H9 (cell line): ENCODE results near the gene NOXA1. TPM values are rescaled to one million over a fixed set of nuclear protein-coding genes. Genes with fewer than 3 reads are reported as not detected.

ENCODE experiments used
- DNase-seq: peaks from one replicate; pipeline ENCODE4 v3.0.0-alpha.2; 2017
- H2AFZ ChIP-seq: one replicate; pipeline ENCODE4 v1.6.1; 2013; ENCODE audit warnings: mild to moderate bottlenecking, low read length, control low read depth, moderate library complexity
- H2AK5ac ChIP-seq: 2 replicates; pipeline ENCODE4 v1.6.1; 2013; ENCODE audit warnings: low read length, control low read depth, mixed read lengths; ENCODE audit not compliant: insufficient read length
- H2BK120ac ChIP-seq: one replicate; pipeline ENCODE4 v1.6.1; 2013; ENCODE audit warnings: low read depth, mild to moderate bottlenecking, low read length, control low read depth, inconsistent platforms; ENCODE audit not compliant: poor library complexity, severe bottlenecking
- H2BK12ac ChIP-seq: 2 replicates; pipeline ENCODE4 v1.6.1; 2013; ENCODE audit warnings: low read length, control low read depth, mixed read lengths, low read depth; ENCODE audit not compliant: insufficient read length
- H2BK15ac ChIP-seq: 2 replicates; pipeline ENCODE4 v1.6.1; 2013; ENCODE audit warnings: low read depth, low read length, control low read depth
- H2BK20ac ChIP-seq: one replicate; pipeline ENCODE4 v1.6.1; 2013; ENCODE audit warnings: low read depth, mild to moderate bottlenecking, low read length, control low read depth, inconsistent platforms; ENCODE audit not compliant: poor library complexity, severe bottlenecking
- H2BK5ac ChIP-seq: 2 replicates; pipeline ENCODE4 v1.6.1; 2013; ENCODE audit warnings: low read length, control low read depth, mixed read lengths; ENCODE audit not compliant: insufficient read length
- H3K14ac ChIP-seq: 2 replicates; pipeline ENCODE4 v1.6.1; 2013; ENCODE audit warnings: low read length, control low read depth; ENCODE audit not compliant: insufficient read depth
- H3K18ac ChIP-seq: 2 replicates; pipeline ENCODE4 v1.6.1; 2013; ENCODE audit warnings: low read depth, mild to moderate bottlenecking, mixed read lengths, low read length, control low read depth; ENCODE audit not compliant: insufficient read length
- H3K23ac ChIP-seq: 2 replicates; pipeline ENCODE4 v1.6.1; 2013; ENCODE audit warnings: low read length, control low read depth, mixed read lengths, low read depth; ENCODE audit not compliant: insufficient read length
- H3K23me2 ChIP-seq: 2 replicates; pipeline ENCODE4 v1.6.1; 2013; ENCODE audit warnings: low read depth, mild to moderate bottlenecking, mixed read lengths, low read length, control low read depth; ENCODE audit not compliant: insufficient read length, poor library complexity, severe bottlenecking
- H3K27ac ChIP-seq: 2 replicates; pipeline ENCODE4 v1.5.1; 2013; ENCODE audit warnings: low read length, control low read depth, mixed read lengths, low read depth; ENCODE audit not compliant: insufficient read length
- H3K27me3 ChIP-seq: 2 replicates; pipeline ENCODE4 v1.6.1; 2013; ENCODE audit warnings: low read length, control low read depth, inconsistent platforms; ENCODE audit not compliant: insufficient read depth
- H3K4ac ChIP-seq: 2 replicates; pipeline ENCODE4 v1.6.1; 2013; ENCODE audit warnings: low read depth, mild to moderate bottlenecking, control low read depth, inconsistent platforms, low read length, moderate library complexity
- H3K4me1 ChIP-seq: 2 replicates; pipeline ENCODE4 v1.6.1; 2013; ENCODE audit warnings: low read length, control low read depth, inconsistent platforms; ENCODE audit not compliant: insufficient read depth
- H3K4me2 ChIP-seq: 2 replicates; pipeline ENCODE4 v1.6.1; 2013; ENCODE audit warnings: low read length, control low read depth, mixed read lengths; ENCODE audit not compliant: insufficient read length, insufficient read depth
- H3K56ac ChIP-seq: 2 replicates; pipeline ENCODE4 v1.6.1; 2013; ENCODE audit warnings: low read depth, mild to moderate bottlenecking, mixed read lengths, low read length, control low read depth; ENCODE audit not compliant: insufficient read length
- H3K79me1 ChIP-seq: 2 replicates; pipeline ENCODE4 v1.6.1; 2013; ENCODE audit warnings: low read depth, mild to moderate bottlenecking, moderate library complexity, low read length, control low read depth, inconsistent platforms; ENCODE audit not compliant: insufficient read depth, poor library complexity, severe bottlenecking
- H3K79me2 ChIP-seq: 2 replicates; pipeline ENCODE4 v1.6.1; 2013; ENCODE audit warnings: low read length, control low read depth, inconsistent platforms; ENCODE audit not compliant: insufficient read depth
- H3K9ac ChIP-seq: 2 replicates; pipeline ENCODE4 v1.6.1; 2013; ENCODE audit warnings: low read length, control low read depth, mixed read lengths; ENCODE audit not compliant: insufficient read length; ENCODE audit errors: extremely low read depth
- H3K9me3 ChIP-seq: one replicate; pipeline ENCODE4 v1.6.1; 2013; ENCODE audit warnings: low read depth, low read length, inconsistent platforms; ENCODE audit not compliant: control insufficient read depth
- H3T11ph ChIP-seq: one replicate; pipeline ENCODE4 v1.6.1; 2013; ENCODE audit warnings: mild to moderate bottlenecking, low read length, control low read depth, inconsistent platforms
- H4K20me1 ChIP-seq: one replicate; pipeline ENCODE4 v1.6.1; 2013; ENCODE audit not compliant: control insufficient read depth, insufficient read length, insufficient read depth
- H4K5ac ChIP-seq: 2 replicates; pipeline ENCODE4 v1.6.1; 2013; ENCODE audit warnings: low read depth, mild to moderate bottlenecking, mixed read lengths, low read length, control low read depth; ENCODE audit not compliant: insufficient read length
- H4K8ac ChIP-seq: replicated peaks from 2 replicates; pipeline ENCODE4 v1.6.1; 2013; ENCODE audit warnings: low read length, control low read depth, mixed read lengths, low read depth; ENCODE audit not compliant: insufficient read length
- H4K91ac ChIP-seq: 2 replicates; pipeline ENCODE4 v1.6.1; 2013; ENCODE audit warnings: low read depth, mild to moderate bottlenecking, moderate library complexity, mixed read lengths, low read length, control low read depth; ENCODE audit not compliant: insufficient read length
- H3K27ac Mint-ChIP-seq, 3 experiments: 2 replicates in 2 of 3; 3 replicates in 1 of 3; pipeline ENCODE4 v1.8.0; 2020 to 2021; ENCODE audit warnings: mixed read lengths in 3 of 3, mild to moderate bottlenecking in 1 of 3, moderate library complexity in 1 of 3
- H3K27me3 Mint-ChIP-seq: 2 replicates; pipeline ENCODE4 v1.8.0; 2021; ENCODE audit warnings: low read depth, mild to moderate bottlenecking, moderate library complexity, mixed read lengths
- H3K36me3 Mint-ChIP-seq, 3 experiments: 2 replicates in 2 of 3; 3 replicates in 1 of 3; pipeline ENCODE4 v1.8.0; 2020 to 2021; ENCODE audit warnings: low read depth in 3 of 3, mixed read lengths in 3 of 3; ENCODE audit not compliant: insufficient read depth in 1 of 3
- H3K4me1 Mint-ChIP-seq, 2 experiments: 2 replicates each; pipeline ENCODE4 v1.8.0; 2020; ENCODE audit warnings: mixed read lengths in 2 of 2
- H3K4me3 Mint-ChIP-seq, 2 experiments: 2 replicates in 1 of 2; 3 replicates in 1 of 2; pipeline ENCODE4 v1.8.0; 2020 to 2021; ENCODE audit warnings: mild to moderate bottlenecking in 2 of 2, mixed read lengths in 2 of 2, moderate library complexity in 1 of 2
- H3K9me3 Mint-ChIP-seq, 2 experiments: 2 replicates in 1 of 2; 3 replicates in 1 of 2; pipeline ENCODE4 v1.8.0; 2020; ENCODE audit warnings: mild to moderate bottlenecking in 2 of 2, mixed read lengths in 2 of 2, moderate library complexity in 1 of 2
- CTCF ChIP-seq: fragments of 200-600 bp; sonication (generic); conservative IDR thresholded peaks from 3 replicates; pipeline ENCODE4 v1.8.0; 2021; ENCODE audit warnings: antibody characterized with exemption, mild to moderate bottlenecking
- WGBS: extraction: QIAGEN DNeasy Blood & Tissue Kit; methylation state at CpG from one replicate; pipeline ENCODE4 v1.1.7; 2013; ENCODE audit warnings: missing lambda C conversion rate, low lambda C conversion rate, mixed read lengths; ENCODE audit not compliant: insufficient read length; ENCODE audit errors: extremely low coverage; 5-methylcytosine and 5-hydroxymethylcytosine counted together
- total RNA-seq: library from RNA; stranded (reverse); gene quantifications from 2 replicates; pipeline ENCODE4 v1.2.1, GENCODE V29; 2021

The NOXA1 gene
- total RNA-seq, 1 experiment from 2014 or later, result 2.0 TPM

- Histone ChIP-seq H4K8ac (no peak overlapping the region), H2BK120ac (no peak overlapping the region), H3T11ph (no peak overlapping the region), H3K56ac (no peak overlapping the region), H3K23me2 (no peaks in the 10 kb centered on the region), H2BK20ac (no peak overlapping the region), H2BK15ac (no peak overlapping the region), H3K9ac (no peak overlapping the region), H3K4me2 (no peak overlapping the region), H4K5ac (no peak overlapping the region), H3K27me3 (no peaks in the 10 kb centered on the region), H3K4me1 (no peaks in the 10 kb centered on the region), H2AK5ac (no peak overlapping the region), H3K79me1 (no peaks in the 10 kb centered on the region), H3K27ac (no peak overlapping the region), H3K4ac (no peak overlapping the region), H2BK12ac (no peak overlapping the region), H4K20me1 (no peaks in the 10 kb centered on the region), H3K14ac (no peak overlapping the region), H3K23ac (no peak overlapping the region), H3K79me2 (no peaks in the 10 kb centered on the region), H2AFZ (no peak overlapping the region), H2BK5ac (no peak overlapping the region), H3K18ac (no peak overlapping the region), H4K91ac (no peak overlapping the region), H3K9me3 (no peaks in the 10 kb centered on the region)
- H3K27me3 Mint-ChIP-seq, result no peaks in the 10 kb centered on the region
- H3K4me3 Mint-ChIP-seq, result no peak overlapping the region
- no peaks in the 10 kb centered on the region for H3K4me1 Mint-ChIP-seq
- H3K27ac Mint-ChIP-seq, result no peak overlapping the region
- no peaks in the 10 kb centered on the region for H3K9me3 Mint-ChIP-seq
- no peak for TF ChIP-seq CTCF
- WGBS, result no CpG with 5 or more reads among the region's 23 CpGs
- no peak for DNase-seq
- no peaks in the 10 kb centered on the region for H3K36me3 Mint-ChIP-seq
Observed at GRCh38 chr9:137416006-137416562, 7.1 kb upstream of the NOXA1 start.
